Large intestine (tissue), 3 donors: ENCODE results near the gene VANGL1. TPM values are rescaled to one million over a fixed set of nuclear protein-coding genes. Genes with fewer than 3 reads are reported as not detected.

Experiments
- DNase-seq, 2 donors: peaks; one replicate each; pipeline versions ENCODE4 v3.0.0 to v3.0.0-alpha.2; 2013
- H3K27ac ChIP-seq: one replicate; pipeline ENCODE4 v1.5.1; 2013; ENCODE audit warnings: low read length
- H3K27me3 ChIP-seq: 2 replicates; pipeline ENCODE4 v1.6.1; 2013; ENCODE audit warnings: low read length; ENCODE audit not compliant: control insufficient read depth, insufficient read depth
- H3K36me3 ChIP-seq: 2 replicates; pipeline ENCODE4 v1.6.1; 2013; ENCODE audit warnings: low read length; ENCODE audit not compliant: control insufficient read depth, insufficient read depth
- H3K4me1 ChIP-seq: one replicate; pipeline ENCODE4 v1.6.1; 2013; ENCODE audit warnings: low read length; ENCODE audit not compliant: control insufficient read depth, insufficient read depth
- H3K4me3 ChIP-seq: one replicate; pipeline ENCODE4 v1.5.1; 2013; ENCODE audit warnings: low read length
- H3K9me3 ChIP-seq: one replicate; pipeline ENCODE4 v1.6.1; 2013; ENCODE audit warnings: mild to moderate bottlenecking, low read depth, low read length, moderate library complexity; ENCODE audit not compliant: control insufficient read depth
- WGBS: methylation state at CpG from one replicate; pipeline ENCODE4 v1.1.5; 2013; ENCODE audit warnings: low lambda C conversion rate; ENCODE audit not compliant: insufficient coverage; 5-methylcytosine and 5-hydroxymethylcytosine counted together
- polyA plus RNA-seq: library from polyadenylated mRNA; unstranded; fragments of 120-200 nt; gene quantifications from one replicate; pipeline ENCODE4 v1.2.1, GENCODE V29; 2013

VANGL1 gene
- polyA plus RNA-seq, 1 donor = 9.9 TPM

DNA sequence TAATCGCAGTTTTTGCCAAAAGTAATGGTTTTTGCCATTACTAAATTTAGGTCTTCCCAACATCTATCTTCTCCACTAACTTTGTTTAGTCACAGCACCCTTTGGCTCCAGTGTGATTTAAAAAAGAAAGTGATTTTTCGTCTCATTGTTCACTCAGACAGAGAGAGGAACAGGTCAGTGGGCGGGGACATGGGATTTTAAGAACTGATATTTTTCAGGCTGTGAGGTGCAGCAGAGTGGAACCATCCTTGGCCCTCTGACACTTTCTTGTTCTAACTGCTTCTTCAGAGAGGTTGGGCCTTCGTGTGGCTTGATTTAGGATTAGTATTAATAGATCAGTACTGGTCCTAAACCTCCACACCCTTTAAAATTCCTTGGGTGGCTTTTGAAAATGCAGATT lies 88.0 kb downstream of the VANGL1 start:
- WGBS = 100% methylated on average over 1 of the region's 4 CpGs
- Histone ChIP-seq H3K4me1 (no peaks in the 10 kb centered on the region), H3K27ac (no peak overlapping the region), H3K4me3 (no peak overlapping the region), H3K27me3 (no peaks in the 10 kb centered on the region), H3K9me3 (no peaks in the 10 kb centered on the region), H3K36me3 (no peaks in the 10 kb centered on the region)
- no peak for DNase-seq

DNA sequence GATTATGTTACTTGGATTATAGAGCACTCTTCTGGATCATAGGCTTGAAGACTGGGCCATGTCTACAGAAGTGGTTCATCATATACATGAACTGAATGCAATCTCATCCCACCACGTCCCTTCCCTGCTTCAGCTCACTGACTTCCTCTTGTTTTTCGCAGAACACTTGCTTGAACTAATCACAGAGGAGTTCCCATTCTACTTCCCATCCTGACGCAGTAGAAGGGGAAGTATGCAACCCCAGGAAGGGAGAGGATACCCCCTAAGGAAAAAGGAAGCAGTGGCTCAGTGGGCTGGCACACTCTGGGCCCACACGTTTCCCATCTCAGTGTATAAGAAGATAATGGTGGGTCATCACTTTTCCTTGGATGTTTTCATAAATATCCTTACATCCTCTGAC lies 90.5 kb downstream of the VANGL1 start:
- no peaks in the 10 kb centered on the region for H3K9me3 ChIP-seq
- H3K27ac ChIP-seq = no peak overlapping the region
- no CpG with 5 or more reads among the region's 4 CpGs for WGBS
- no peak for DNase-seq
- no peak overlapping the region for H3K4me3 ChIP-seq
- no peaks in the 10 kb centered on the region for H3K36me3 ChIP-seq
- H3K27me3 ChIP-seq = no peaks in the 10 kb centered on the region
- no peaks in the 10 kb centered on the region for H3K4me1 ChIP-seq

DNA sequence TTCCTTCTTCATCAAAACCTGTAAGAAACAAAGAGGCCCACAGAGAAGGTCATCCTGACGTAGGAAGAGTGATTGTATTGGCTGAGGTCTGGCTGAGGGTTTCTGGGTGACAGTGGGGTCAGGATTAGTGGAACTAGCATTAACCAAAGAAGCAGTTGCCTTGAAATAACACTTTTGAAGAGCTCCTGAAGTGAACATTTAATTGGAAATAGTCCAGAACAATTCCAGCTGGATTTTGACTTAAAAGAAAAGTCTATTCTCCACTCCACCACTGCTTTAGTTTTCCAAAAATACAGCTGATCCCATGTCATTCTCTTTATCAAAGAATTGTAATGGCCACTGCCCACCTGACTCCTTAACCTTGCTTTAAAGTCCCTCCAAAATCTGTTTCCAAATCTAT lies 99.0 kb downstream of the VANGL1 start:
- Histone ChIP-seq H3K4me1 (no peaks in the 10 kb centered on the region), H3K36me3 (no peaks in the 10 kb centered on the region), H3K27ac (no peak overlapping the region), H3K4me3 (no peak overlapping the region), H3K9me3 (no peaks in the 10 kb centered on the region), H3K27me3 (peaks cover 6% of the 10 kb centered on the region)
- 60% methylated on average over 1 of the region's 1 CpG for WGBS
- no peak for DNase-seq

DNA sequence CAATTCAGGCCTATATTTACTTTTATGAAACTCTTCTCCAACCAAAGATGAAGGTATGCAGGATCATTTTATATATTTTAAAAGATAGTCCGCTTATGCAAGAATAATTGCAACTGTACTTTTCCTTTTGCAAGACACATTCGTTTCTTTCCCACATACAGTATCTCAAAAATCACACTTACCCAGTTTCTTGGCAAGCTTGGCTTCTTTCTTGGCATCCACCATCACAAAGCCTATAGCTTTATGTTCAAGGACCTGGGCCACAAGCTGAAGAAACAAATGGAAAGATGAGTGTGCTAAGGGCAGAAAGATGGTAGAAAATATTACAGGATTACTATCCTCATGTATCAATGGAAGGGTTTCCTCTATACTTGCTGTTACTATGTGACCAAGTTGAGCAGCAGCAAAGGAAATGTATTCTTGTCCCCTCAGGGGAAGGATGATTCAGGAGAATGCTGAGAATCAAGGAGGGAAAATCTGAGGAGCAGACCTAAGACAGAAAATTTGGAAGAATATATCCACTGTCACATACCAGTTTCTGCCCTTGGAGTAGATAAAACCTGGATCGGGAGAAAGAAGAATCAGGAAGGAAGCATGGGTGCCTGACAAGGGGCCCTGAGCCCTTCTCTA lies 103.0 kb downstream of the VANGL1 start:
- Histone ChIP-seq H3K9me3 (no peaks in the 10 kb centered on the region), H3K27me3 (no peaks in the 10 kb centered on the region), H3K27ac (no peak overlapping the region), H3K36me3 (no peaks in the 10 kb centered on the region), H3K4me3 (no peak overlapping the region), H3K4me1 (no peaks in the 10 kb centered on the region)
- DNase-seq = no peak
- 88% methylated on average over 2 of the region's 3 CpGs for WGBS

DNA sequence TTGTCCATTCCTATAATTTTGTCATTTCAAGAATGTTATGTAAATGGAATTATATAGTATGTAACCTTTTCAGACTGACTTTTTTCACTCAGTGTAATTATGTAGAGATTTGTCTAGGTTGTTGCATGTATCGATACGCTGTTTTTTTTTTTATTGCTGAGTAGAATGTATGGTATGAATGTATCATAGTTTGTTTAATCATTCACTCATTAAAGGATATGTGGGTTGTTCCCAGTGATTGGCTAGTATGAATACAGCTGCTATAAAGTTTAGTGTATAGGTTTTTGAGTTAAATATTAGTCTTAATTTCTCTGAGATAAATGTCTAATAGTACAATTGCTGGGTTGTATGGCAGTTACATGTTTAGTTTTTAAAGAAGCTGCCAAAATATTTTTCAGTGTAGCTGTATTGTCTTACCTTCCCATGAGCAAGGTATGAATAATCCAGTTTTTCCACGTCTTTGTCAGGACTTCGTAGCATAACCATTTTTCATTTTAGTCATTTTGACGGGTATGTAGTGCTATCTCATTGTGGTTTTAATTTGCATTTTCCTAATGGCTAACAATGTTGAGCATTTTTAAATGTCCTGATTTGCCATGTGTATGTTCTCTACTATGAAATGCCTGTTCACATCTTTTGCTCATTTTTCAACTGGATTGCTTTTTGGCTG lies 104.4 kb downstream of the VANGL1 start:
- H3K4me1 ChIP-seq = no peaks in the 10 kb centered on the region
- H3K4me3 ChIP-seq = no peak overlapping the region
- WGBS = no CpG with 5 or more reads among the region's 5 CpGs
- DNase-seq = no peak
- no peak overlapping the region for H3K27ac ChIP-seq
- H3K9me3 ChIP-seq = no peaks in the 10 kb centered on the region
- H3K36me3 ChIP-seq = no peaks in the 10 kb centered on the region
- no peaks in the 10 kb centered on the region for H3K27me3 ChIP-seq

Other genes with a start within 250 kb of the VANGL1 start
- gene CASQ2, start 126.7 kb downstream of the VANGL1 start, polyA plus RNA-seq = 1.8 TPM
- not detected for gene NHLH2, start 199.2 kb downstream of the VANGL1 start, polyA plus RNA-seq